ENCODE data around the gene TSSC4. TPM values are rescaled to one million over a fixed set of nuclear protein-coding genes. Genes with fewer than 3 reads are reported as not detected.

TSSC4 gene
- total and polyA plus RNA-seq, 2 of the 13 experiments (the other 11 are each of a cell fraction or from before 2014, with no cell fraction given): 16.2 to 58.6 TPM

- TF ChIP-seq, protein P1, sequence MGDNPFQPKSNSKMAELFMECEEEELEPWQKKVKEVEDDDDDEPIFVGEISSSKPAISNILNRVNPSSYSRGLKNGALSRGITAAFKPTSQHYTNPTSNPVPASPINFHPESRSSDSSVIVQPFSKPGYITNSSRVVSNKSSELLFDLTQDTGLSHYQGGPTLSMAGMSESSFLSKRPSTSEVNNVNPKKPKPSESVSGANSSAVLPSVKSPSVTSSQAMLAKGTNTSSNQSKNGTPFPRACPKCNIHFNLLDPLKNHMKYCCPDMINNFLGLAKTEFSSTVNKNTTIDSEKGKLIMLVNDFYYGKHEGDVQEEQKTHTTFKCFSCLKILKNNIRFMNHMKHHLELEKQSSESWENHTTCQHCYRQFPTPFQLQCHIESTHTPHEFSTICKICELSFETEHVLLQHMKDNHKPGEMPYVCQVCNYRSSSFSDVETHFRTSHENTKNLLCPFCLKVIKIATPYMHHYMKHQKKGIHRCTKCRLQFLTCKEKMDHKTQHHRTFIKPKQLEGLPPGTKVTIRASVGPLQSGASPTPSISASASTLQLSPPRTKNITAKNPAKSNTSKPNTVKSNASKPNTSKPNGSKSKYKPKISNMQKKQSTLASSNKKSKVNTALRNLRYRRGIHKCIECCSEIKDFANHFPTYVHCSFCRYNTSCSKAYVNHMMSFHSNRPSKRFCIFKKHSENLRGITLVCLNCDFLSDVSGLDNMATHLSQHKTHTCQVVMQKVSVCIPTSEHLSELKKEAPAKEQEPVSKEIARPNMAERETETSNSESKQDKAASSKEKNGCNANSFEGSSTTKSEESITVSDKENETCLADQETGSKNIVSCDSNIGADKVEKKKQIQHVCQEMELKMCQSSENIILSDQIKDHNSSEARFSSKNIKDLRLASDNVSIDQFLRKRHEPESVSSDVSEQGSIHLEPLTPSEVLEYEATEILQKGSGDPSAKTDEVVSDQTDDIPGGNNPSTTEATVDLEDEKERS (CRISPR knock-in tag; IDR thresholded peaks at IDR 0.05): peak; percentile 77; the same call in 1 of the 2 replicates
- TF ChIP-seq, protein P2, sequence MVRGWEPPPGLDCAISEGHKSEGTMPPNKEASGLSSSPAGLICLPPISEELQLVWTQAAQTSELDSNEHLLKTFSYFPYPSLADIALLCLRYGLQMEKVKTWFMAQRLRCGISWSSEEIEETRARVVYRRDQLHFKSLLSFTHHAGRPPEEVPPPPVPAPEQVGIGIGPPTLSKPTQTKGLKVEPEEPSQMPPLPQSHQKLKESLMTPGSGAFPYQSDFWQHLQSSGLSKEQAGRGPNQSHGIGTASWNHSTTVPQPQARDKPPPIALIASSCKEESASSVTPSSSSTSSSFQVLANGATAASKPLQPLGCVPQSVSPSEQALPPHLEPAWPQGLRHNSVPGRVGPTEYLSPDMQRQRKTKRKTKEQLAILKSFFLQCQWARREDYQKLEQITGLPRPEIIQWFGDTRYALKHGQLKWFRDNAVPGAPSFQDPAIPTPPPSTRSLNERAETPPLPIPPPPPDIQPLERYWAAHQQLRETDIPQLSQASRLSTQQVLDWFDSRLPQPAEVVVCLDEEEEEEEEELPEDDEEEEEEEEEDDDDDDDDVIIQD (CRISPR knock-in tag; IDR thresholded peaks at IDR 0.05; ENCODE audit: low read depth): no peak
- TF ChIP-seq, protein P3, sequence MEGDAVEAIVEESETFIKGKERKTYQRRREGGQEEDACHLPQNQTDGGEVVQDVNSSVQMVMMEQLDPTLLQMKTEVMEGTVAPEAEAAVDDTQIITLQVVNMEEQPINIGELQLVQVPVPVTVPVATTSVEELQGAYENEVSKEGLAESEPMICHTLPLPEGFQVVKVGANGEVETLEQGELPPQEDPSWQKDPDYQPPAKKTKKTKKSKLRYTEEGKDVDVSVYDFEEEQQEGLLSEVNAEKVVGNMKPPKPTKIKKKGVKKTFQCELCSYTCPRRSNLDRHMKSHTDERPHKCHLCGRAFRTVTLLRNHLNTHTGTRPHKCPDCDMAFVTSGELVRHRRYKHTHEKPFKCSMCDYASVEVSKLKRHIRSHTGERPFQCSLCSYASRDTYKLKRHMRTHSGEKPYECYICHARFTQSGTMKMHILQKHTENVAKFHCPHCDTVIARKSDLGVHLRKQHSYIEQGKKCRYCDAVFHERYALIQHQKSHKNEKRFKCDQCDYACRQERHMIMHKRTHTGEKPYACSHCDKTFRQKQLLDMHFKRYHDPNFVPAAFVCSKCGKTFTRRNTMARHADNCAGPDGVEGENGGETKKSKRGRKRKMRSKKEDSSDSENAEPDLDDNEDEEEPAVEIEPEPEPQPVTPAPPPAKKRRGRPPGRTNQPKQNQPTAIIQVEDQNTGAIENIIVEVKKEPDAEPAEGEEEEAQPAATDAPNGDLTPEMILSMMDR (CRISPR knock-in tag; IDR thresholded peaks at IDR 0.05): peak; percentile 100
- TF ChIP-seq NFYB (CRISPR knock-in tag; IDR thresholded peaks at IDR 0.05) (peak; percentile 57; the same call in 1 of the 2 replicates), JUN (CRISPR knock-in tag; IDR thresholded peaks at IDR 0.05) (no peak), ZNF33B (CRISPR knock-in tag; IDR thresholded peaks at IDR 0.05) (no peak), KIAA2018 (CRISPR knock-in tag; IDR thresholded peaks at IDR 0.05; ENCODE audit: borderline replicate concordance) (0 out of 2 replicates have a peak, but pooled peaks have one; percentile 26), PRPF4 (IDR thresholded peaks at IDR 0.05; ENCODE audit: low read depth, low read length, poor library complexity, severe bottlenecking) (no peak), HNRNPK (IDR thresholded peaks at IDR 0.05; ENCODE audit: low read depth, low read length, poor library complexity, severe bottlenecking) (peak; percentile 37), ZSCAN31 (CRISPR knock-in tag; IDR thresholded peaks at IDR 0.05; ENCODE audit: low read depth) (peak; percentile 84; the same call in 1 of the 2 replicates), ZNF350 (CRISPR knock-in tag; IDR thresholded peaks at IDR 0.05; ENCODE audit: borderline replicate concordance, low read depth) (peak; percentile 95; the same call in 1 of the 2 replicates), ZNF180 (CRISPR knock-in tag; IDR thresholded peaks at IDR 0.05; ENCODE audit: borderline replicate concordance, low read depth) (no peak), ZNF383 (CRISPR knock-in tag; IDR thresholded peaks at IDR 0.05; ENCODE audit: borderline replicate concordance) (no peak)
These were observed at the start of gene TSSC4 (continued) for GRCh38 chr11:2400069-2400761.

Measured in HepG2 (cell line).